HG03342 (cell line): Measurements from ENCODE around the gene SARDH.
"Not testable (repeated sequence)": the region's sequence is repeated elsewhere in the genome, so short reads cannot be mapped to it uniquely, and the experiment has no call there.

ENCODE experiments used
- ATAC-seq: cut with Tn5 transposase; IDR thresholded peaks from one replicate; pipeline ENCODE4 v1.9.1; 2021; ENCODE audit warnings: mild to moderate bottlenecking, moderate library complexity; ENCODE audit not compliant: unreplicated experiment

Gene SARDH

DNA sequence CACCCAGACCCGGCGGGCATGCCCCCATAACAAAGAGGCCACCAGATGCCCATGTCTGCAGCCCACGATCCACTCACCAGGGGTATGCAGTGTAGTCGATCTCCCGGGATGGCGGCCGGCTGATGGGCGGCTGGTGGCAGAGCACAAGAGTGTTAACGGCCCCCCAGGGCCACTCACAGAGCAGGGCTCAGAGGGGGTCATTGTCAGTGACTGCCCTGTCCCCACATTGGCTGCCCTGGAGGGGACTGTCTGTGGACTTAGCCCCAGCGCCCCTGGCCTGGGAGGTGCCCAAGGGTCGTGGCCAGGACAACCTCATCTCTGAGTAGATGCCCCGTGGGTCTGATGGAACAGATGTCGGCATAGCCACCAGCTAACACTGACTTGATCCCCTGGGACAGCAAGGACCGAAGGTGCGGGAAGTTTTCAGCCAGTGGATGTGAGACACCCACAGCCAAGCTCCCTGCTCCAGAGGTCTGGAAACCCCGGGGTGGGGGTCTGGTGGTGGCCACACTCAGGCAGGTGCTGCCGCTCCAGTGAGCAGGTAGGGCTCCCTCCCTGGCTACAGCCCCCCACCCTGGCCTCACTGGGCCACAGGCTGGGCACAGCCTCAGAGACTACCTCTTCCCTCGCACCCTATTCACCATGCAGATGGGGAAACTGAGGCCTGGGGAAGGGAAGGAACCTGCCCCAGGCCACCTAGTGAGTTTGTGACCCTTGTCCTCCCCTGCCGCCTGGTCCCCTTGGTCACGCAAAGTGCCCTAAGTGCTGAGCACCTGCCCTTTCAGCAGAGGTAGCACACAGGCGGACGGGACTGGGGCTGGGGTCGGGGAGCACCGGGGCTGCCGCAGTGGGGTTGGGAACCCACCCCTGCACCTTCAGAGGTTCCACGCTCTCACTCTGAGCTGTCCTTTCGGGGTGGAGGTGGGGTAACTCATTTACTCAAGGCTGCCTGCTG lies 38.1 kb upstream of the SARDH start:
- no peak for ATAC-seq

DNA sequence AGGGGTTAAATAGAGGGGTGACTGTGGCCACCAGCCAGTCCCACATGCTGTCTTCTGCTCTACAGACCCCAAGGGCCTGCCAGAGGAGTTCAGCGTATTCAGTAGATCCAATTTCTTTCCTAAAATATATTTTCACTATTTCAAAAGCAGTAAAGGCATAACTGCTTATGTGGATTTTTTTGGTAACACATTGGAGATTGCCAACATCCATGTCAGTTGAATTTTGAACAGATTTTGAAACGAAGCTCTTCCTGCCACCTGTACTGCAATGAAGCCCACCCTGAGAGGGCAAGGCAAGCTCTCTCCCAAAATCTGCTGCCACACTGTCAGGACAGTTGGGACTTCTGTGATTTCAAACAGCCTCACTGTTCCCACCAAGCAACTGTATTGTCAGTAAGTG lies 37.1 kb upstream of the SARDH start:
- ATAC-seq: no peak

DNA sequence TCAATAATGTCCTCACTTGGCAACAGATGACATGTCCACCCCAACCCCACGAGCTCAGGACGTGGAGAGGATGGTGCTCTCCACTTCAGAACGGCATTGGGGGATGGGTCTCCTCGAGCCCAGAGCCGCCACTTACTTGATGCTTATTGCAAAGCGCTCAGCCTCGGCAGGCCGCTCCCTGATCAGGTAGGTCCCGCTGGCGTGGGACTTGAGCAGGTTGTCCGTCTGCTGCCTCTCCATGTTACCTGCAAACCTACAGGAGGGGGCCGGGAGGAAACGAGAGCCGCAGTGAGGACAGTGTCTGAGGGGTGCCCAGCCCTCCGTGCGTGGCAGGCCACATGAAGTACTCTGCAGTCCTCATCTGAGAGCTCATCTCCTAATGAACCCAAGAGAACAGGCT lies 36.6 kb upstream of the SARDH start:
- no peak for ATAC-seq

DNA sequence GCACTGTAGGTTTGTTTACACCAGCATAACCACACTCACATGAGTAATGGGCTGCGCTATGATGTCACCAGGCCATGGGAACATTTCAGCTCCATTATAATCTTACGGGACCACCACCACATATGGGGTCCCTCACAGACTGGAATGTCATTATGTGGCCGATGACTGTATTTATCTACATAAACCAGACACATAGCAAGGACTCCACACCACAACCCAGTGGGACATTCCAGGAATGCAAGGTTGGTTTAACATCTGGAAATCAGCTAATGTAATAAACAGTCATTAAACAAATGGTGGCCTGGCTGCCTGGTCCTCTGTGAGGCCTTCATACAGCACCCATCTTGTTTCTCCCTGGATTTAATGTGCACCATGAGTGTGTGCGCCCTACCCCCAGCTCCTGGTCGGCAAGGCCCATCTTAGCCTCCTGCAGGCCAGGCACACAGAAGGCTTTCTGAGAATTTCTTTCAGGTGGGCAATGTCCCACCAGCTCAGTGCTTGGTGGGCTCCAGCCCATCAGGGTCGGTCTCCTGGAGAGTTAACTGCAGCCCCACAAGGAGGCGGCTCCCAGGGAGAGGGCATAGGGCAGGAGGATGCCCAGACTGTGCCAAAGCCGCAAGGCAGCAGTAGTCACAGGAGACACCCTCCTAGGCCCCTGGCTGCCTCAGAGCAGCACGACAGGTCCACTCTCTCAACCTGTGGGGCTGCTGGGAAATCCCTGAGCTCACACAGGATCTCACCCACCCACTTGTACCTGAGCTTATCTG lies 35.9 kb upstream of the SARDH start:
- no peak for ATAC-seq

DNA sequence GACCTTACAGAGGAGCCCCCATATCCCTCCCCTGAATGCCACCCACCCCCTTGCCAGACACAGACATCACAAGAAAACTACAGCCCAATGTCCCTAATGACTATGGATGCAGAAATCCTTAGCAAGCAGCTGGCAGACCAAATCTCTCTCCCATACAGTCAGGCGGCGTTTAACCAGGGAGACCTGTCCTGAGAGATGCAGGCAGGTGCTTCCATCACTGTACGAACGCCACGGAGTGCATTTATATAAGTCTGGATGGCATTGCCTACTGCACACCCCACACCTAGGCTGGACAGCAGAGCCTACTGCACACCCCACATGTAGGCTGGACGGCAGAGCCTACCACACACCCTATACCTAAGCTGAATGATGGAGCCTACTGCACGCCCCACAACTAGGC lies 34.4 kb upstream of the SARDH start:
- ATAC-seq: no peak

DNA sequence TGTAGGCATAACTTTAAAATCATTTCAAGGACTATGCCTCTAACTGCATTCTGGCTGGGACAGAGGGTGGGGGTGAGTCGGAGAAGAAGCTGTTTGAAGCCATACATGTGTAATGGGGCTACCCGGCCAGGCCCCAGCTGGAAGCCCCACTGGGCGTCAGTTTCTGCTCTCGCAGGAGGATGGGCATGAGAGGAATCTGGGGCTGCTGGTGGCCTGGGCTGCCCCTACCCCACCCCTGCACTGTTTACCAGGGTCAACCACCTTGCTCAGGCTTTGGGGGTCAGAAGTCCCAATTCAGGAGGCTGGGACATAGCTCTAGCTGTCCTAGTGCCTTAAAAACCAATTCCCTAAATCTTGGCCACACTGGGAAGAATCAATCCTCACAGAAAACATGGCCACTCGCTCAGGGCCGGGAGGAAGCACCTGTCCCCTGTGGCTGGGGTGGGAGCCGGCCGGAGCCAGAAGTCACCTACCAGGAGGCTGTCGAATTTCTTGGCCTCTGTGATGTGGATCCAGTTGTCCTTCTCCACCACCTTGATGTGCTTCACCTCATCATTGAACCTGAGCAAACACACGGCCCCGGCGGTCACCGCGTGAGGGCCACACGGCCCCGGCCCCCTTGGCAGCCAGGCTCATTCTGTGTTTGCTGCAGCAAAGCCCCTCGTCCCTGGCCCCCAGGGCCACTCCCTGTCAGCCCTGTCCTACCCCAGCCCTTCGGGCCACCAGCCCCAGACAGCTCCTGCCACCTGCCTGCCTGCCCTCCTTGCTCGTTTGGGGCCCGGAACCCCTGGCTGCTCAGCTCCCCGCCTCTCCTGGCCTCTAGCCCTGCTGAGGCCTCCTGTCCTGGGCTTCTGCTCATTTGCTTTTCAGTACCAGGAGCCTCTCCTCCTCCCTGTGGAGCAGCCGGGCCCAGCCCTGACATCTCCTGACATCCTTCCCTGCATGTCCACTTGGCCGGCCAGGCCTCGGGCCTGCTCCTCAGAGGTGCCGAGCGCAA lies 33.6 kb upstream of the SARDH start:
- ATAC-seq: no peak

DNA sequence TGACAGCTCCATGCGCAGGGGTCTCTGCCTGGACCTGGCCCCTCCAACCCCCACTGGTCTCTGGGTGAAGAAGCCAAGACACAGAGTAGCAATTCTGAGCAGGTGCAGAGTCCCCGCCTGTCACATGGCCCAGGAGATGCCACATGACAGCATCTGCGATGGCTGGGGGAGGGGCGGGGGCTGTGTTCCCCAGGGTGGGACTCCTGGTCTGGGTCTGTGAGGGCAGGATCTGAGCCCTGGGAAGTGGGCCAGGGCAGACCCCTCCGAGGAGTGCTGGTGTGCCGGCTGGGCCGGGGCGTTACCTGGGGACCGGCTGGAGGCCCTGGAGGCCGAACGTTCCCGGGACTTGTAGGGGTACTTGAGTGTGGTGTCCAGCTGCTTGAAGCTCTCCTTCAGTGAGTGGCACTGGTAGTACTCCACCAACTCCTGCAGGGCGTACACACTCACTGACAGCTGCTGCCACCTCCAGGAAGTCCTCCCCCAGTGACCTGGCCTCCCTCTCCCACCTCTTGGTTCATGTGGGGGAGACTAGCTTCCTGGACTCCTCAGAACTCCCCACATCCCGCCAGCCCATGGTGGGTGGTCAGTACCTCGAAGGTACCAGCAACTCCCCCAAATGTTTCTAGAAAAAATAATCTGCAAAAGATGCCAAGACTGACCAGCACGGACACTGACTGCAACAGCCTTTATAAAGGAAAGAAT lies 32.1 kb upstream of the SARDH start:
- no peak for ATAC-seq

DNA sequence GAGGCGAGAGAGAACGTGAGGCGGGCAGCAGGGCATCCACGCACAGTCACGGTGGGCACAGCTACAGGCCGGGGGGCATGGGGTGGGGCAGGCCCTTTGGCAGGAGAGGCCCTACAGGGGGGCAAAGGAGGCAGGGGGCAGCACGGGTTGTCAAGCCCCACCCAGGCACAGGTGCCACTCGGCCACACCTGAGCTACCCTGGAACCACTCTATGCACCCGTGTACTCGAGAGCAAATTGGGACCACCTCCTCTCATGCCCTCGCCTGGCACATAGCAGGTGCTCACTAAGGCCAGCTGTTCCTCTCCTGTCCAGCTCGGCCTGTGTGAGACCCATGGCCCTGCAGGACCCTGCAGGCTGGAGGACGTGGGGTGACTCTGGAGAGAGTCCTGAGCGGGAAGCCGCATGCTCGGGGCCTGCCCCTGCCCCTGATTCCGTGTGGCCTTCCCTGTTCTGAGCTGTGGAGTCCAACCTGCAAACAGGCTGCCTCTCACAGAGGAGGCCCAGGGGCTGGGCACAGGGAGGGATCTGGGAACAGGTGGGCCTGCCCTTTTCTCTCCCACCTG lies 31.4 kb upstream of the SARDH start:
- ATAC-seq: no peak

DNA sequence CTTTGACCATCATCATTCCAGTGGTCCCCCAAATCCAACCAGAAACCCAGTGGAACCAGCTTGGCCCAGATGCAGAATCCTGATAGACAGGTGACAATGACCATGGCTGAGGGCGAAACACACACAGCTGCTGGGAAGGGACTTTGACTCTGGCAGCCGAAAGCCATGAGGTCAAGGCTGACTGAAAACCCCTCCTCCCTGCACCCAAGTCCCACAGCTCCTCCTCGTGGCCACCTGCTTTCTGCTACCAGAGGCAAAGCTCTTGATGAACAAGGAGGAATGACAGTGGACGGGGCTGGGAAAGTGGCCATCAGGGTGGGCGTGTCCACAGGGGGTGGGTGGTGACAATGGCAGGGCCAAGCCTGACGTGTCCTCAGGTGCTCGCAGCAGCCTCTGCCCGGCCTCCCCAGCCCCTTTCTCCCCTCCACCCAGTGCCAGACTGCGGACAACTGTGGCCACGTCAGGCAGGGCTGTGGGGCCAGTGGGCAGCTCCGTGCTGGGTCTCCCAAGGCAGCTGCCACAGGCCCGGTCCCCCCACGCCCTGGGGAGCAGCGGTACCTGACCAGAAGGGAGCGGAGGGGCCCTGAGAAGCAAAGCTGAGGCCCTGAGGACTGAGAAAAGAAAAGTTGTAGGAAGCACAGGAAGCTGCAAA lies 30.8 kb upstream of the SARDH start:
- ATAC-seq: no peak

DNA sequence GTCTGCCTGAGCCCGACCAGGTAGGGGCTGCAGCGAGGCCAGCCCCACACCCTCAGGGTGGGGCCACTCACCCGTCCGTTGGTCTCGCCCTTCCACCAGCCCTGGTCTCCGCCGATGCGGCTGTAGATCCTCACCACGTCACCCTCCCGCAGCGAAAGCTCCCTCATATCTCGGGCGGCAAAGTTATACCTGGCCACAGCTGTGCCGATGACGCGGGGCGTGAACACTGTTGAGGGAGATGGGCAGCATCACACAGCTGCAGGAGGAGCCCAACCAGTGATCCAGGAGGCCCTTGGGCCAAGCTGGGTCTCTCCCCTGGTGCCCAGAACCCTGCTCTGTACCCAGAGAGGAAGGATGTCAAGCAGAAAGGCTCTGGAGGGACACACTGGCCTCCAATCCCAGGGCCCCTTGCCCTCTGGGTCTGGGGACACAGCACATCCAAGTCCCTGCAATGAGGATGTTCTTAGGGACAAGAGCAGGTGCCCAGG lies 30.3 kb upstream of the SARDH start:
- ATAC-seq: no peak

DNA sequence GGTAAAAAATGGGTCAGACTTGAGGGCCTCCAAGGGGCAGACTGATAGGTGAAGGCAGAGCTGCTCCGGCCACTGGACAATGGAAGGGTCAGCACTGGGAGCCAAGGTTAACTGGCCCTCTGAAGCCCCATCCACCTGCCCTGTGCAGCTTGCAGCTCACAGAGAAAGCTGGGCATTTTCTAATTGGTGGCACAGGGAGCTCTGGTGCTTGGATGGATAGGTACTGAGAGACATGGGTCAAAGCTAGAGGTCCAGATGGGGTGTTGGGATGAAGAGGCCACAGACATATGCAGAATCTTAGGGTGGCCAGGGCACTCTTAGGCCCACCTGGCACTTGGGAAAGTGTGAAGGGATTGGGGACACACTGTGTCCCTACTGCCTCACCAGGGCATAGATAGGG lies 29.5 kb upstream of the SARDH start:
- no peak for ATAC-seq

DNA sequence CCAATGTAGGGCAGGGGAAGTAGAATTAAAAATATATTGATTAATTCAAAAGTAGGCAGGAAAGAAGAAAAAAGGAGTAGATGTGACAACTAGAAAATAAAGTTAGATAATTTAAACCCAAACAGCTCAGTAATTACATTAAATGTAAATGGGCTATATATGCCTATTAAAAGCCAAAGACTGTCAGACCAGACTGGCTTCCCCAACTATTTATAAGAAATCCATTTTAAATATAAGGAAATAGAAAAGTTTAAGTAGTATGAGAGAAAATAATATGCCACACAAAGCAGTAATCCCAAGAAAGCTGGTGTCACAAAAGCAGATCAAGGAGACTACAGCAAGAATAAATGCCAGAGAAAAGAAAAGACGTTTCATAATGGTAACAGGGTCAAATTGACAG lies 28.9 kb upstream of the SARDH start:
- ATAC-seq: no peak

DNA sequence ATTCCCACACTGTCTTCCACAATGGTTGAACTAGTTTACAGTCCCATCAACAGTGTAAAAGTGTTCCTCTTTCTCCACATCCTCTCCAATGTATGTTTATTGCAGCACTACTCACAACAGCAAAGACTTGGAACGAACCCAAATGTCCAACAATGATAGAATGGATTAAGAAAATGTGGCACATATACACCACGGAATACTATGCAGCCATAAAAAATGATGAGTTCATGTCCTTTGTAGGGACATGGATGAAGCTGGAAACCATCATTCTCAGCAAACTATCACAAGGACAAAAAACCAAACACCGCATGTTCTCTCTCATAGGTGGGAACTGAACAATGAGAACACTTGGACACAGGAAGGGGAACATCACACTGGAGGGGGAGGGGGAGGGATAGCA lies 28.1 kb upstream of the SARDH start:
- not testable (repeated sequence) for ATAC-seq

DNA sequence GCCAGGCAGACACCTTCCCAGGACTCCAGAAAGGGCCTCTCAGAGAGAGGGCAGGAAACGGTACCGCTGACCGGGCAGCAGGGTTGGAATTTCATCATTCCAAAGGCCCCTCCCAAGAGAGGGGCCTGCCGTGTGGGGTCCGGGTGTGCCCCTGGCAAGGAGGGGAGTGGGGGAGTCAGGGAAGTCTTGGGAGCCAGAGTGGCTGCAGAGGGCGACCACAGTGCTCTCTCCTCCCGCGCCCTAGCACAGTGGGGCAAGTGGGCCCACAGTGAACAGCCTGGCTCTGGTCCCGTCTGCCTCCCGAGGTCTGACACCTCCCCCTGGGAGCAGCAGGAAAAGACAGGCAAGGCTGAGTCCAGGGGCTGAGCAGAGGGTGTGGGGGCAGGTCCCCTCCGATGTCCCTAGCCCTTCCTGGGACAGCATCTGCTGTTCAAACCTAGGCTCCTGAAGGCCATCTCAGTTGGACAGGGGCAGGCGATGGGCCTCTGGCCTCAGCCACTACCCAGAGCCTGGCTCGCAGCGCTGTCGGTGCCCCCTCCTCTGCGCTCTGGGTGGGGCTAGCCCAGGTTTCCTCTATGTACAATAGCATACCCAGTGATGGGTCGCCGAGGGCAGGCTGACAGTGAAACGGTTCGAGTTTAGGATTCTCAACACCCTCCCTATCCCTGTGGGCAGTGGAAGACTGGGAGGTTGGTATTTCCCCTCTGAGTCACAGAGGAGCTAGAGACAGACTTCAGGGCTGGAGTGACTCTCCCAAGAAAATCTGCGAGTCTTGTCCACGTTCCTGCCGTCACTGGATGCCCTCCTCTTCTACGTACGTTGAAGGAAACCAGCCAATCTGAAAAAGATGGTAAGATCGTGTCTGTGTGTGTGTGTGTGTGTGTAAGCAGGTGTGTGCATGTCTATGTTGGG lies 25.4 kb upstream of the SARDH start:
- ATAC-seq: no peak

DNA sequence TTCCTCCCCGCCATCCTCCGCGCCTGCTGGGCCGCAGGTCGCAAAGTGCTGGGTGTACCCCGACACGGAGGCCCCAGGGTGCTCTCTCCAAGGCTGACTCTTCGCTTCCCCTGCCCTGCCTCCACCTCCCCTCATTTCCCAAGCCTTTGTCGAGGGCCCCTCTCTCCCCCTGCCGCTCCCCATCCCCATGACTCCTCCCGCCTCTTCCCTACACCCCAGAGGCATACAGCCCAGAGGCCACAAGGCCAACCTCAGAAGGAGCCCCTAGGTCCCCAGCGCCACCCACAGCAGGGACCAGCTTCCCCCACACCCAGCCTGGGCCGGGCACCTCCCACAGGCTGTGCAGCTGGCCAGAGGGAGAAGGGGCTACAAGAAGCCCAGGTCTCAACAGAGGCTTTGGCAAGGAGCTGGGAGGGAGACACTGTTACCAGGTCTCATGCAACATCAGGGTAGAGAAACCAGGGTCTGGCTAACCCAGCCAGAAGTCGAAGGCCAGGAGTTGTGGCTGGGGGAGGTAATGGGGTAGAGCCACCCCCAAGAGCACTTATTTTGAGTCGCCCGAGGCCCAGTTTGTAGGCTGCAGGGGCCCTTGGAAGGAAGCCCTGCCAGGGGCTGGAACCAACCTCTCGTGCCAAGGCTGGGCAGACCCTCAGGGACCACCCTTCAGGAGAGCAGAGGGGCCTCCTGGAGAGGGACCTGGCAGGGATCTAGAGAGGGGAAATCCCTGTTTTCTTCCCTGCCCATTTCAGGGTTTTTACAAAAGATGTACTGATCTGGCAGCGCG lies 24.5 kb upstream of the SARDH start:
- ATAC-seq: no peak

DNA sequence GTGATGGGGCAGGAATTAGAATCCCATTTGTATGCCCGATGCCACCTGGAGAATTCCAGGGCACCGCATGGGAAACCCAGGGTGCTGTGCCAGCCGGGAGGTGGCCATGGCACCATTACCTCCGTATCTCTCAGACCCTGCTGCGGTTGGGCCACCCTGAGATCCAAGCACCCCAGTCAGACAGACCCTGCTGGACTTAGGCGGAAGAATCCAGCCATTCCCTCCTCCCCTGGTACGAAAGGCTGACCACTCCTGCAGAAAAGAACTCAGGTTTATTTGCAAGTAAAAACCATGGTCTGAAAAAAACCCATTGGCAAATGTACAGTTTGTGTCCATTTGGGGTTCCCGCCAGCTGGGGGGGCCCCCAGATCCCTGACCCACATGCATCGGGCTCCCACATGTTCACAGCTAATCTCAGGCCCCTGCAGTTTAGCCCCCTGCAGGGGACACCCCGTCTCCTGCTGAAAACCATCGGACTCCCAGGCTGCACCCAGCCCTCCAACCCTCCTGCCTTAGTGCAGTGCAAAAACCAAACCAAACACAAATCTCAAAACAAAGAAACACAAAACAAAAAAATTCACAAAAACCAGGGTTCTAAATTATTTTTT lies 23.6 kb upstream of the SARDH start:
- no peak for ATAC-seq

DNA sequence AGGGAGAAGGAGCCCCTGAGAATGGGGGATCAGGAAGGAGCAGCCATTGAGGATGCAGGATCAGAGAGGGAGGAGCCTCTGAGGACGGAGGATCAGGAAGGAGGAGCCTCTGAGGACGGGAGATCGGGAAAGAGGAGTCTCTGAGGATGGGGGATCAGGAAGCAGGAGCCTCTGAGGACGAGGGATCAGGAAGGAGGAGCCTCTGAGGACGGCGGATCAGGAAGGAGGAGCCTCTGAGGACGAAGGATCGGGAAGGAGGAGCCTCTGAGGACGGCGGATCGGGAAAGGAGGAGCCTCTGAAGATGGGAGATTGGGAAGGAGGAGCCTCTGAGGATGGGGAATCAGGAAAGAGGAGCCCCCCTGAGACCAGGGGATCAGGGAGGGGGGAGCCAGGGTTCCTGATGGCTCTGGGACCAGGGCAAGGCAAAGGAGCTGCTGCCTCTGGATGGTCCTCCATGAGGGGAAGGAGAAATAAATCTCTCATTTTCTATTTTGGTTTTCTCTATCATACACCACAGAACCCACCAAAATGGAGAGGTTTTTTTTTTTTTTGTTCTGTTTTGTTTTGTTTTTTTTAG lies 22.6 kb upstream of the SARDH start:
- ATAC-seq: no peak
